Hepatocyte (in vitro differentiated cells): ENCODE results near the gene MEAK7.

Experiments used
- EZH2 ChIP-seq: fragments of 200-600 bp; sonication (generic); IDR thresholded peaks from 2 replicates; pipeline ENCODE4 v1.6.1; 2016; ENCODE audit warnings: antibody characterized with exemption, mild to moderate bottlenecking, borderline replicate concordance
- TF ChIP-seq, protein P1 (sequence below): fragments of 200-600 bp; sonication (generic); IDR thresholded peaks from 2 replicates; pipeline ENCODE4 v1.5.1; 2016; ENCODE audit warnings: antibody characterized with exemption, mild to moderate bottlenecking; ENCODE audit not compliant: poor library complexity

GRCh38 chr16:84521497-84521770, 17.0 kb upstream of the MEAK7 start:
- TF ChIP-seq, protein P1, sequence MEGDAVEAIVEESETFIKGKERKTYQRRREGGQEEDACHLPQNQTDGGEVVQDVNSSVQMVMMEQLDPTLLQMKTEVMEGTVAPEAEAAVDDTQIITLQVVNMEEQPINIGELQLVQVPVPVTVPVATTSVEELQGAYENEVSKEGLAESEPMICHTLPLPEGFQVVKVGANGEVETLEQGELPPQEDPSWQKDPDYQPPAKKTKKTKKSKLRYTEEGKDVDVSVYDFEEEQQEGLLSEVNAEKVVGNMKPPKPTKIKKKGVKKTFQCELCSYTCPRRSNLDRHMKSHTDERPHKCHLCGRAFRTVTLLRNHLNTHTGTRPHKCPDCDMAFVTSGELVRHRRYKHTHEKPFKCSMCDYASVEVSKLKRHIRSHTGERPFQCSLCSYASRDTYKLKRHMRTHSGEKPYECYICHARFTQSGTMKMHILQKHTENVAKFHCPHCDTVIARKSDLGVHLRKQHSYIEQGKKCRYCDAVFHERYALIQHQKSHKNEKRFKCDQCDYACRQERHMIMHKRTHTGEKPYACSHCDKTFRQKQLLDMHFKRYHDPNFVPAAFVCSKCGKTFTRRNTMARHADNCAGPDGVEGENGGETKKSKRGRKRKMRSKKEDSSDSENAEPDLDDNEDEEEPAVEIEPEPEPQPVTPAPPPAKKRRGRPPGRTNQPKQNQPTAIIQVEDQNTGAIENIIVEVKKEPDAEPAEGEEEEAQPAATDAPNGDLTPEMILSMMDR = no peak
- no peak for TF ChIP-seq EZH2
